ENCODE measurements around the gene LCP2.

The LCP2 gene

DNA sequence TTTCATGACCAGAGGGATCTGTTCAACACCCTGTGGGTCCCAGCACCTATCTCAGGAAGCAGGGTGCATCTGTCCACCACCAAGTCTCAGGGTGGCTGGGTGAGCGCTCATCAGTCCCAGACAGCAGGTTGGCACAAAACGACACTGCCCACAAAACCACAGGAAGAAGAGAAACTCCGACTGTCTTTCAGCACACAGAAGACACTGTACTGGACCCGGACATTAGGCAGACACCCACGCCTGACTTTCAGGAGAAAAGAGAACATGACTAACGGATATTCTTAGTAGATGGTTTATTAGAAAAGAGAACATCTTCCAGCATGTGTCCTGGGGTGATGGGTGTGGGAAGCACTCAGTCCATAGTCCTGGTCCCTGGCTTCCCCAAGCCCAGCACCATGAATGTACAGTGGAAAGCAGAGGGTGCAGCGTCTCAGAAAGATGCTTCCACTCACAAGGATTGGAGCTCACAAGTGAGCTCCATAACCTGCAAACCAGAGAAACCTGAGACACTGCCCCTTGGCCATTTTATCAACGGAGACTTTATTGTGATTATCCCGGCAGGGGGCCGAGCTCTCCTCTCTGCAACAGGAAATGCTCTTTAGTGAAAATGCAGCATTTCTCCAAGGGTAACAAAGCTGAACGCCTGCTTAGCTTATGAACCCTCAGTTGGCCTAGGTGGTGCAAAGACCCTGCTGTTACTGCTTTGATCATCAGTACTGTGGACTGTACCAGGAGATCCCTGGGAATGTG, 35.8 kb upstream of the LCP2 start:
- TF ChIP-seq, protein P1, sequence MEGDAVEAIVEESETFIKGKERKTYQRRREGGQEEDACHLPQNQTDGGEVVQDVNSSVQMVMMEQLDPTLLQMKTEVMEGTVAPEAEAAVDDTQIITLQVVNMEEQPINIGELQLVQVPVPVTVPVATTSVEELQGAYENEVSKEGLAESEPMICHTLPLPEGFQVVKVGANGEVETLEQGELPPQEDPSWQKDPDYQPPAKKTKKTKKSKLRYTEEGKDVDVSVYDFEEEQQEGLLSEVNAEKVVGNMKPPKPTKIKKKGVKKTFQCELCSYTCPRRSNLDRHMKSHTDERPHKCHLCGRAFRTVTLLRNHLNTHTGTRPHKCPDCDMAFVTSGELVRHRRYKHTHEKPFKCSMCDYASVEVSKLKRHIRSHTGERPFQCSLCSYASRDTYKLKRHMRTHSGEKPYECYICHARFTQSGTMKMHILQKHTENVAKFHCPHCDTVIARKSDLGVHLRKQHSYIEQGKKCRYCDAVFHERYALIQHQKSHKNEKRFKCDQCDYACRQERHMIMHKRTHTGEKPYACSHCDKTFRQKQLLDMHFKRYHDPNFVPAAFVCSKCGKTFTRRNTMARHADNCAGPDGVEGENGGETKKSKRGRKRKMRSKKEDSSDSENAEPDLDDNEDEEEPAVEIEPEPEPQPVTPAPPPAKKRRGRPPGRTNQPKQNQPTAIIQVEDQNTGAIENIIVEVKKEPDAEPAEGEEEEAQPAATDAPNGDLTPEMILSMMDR (conservative IDR thresholded peaks at IDR 0.05; ENCODE audit: low read depth, low read length), result no peak
- DNase-seq (ENCODE audit: low read depth), result no peak
- H3K4me3 ChIP-seq (ENCODE audit: low read length), result no peak overlapping the region

DNA sequence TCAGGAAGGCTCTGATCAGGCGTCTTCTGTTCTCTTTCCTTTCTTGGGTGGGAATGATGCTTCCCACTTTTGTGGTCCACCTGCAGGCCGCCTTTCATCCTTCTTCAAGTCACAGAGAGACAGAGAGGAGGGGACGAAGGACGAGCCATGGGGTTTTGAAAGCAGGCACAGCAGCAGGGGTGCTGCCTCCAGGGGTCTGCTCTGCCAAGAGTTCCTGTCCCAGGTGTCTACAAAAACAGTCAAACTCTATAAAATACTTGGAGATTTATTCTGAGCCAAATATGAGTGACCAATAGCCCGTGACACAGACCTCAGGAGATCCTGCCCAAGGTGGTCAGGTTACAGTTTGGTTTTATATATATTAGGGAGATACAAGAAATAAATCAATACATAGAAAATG, 34.5 kb upstream of the LCP2 start:
- H3K4me3 ChIP-seq (ENCODE audit: low read length), result no peak overlapping the region
- DNase-seq (ENCODE audit: low read depth), result no peak
- TF ChIP-seq, protein P1 (conservative IDR thresholded peaks at IDR 0.05; ENCODE audit: low read depth, low read length), result no peak

DNA sequence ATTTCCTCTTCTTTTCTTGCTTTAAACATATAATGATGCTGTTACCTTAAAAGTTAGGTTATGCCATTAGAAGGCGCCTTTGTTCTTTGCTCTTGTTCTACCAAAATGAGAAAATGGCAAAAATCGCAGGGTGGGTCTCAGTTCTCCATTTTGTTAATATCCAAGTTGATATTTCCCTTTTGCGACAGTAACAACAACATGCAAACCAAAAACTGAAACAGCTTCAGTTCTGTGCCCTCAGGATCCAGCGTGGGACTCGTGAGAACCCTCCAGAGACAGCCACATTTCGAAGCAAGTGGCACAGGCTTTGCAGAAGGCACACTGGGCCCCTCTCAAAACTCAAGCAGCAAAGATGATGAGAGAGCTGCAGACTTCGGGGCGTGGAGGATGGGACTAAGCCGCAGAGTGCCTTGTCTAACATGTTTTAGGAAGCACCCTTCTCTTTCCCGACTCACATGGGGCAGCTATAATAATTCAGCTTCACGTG, 33.0 kb upstream of the LCP2 start:
- TF ChIP-seq, protein P1 (conservative IDR thresholded peaks at IDR 0.05; ENCODE audit: low read depth, low read length), result no peak
- H3K4me3 ChIP-seq (ENCODE audit: low read length), result no peak overlapping the region
- no peak for DNase-seq (ENCODE audit: low read depth)

DNA sequence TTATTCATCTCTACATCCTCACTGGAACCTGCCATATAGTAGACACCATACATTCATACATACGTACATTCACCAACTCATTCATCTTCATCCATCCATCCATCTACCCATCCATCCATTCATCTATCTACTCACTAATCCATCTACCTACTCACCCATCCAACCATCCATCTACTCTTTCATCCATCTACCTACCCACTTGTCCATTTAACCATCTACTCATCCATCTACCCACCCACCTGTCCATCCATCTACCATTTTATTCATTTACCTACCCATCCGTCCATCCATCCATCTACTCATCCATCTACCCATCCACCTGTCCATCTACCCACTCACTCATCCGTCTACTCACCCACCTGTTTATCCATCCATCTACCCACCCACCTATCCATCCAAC, 31.9 kb upstream of the LCP2 start:
- DNase-seq (ENCODE audit: low read depth), result no peak
- H3K4me3 ChIP-seq (ENCODE audit: low read length), result no peak overlapping the region
- TF ChIP-seq, protein P1 (conservative IDR thresholded peaks at IDR 0.05; ENCODE audit: low read depth, low read length), result no peak

DNA sequence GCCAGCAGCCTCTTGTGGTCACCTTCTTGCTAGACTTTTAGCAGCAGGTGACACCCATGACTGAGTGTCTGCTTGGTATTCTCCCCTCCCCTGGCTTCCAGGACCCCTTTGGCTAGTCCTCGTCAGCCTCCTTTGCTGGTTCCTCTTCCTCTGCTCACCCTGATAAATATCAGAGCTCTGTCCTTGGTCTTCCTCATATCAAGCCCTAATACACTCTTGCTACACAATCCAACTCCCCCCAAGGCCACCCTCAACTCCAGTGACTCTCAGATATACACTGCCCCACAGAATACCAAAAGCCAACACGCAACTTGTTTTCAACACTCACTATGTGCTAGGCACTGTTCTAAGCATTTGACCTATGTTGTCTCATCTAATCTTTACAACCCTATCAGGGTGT, 30.3 kb upstream of the LCP2 start:
- no peak overlapping the region for H3K4me3 ChIP-seq (ENCODE audit: low read length)
- TF ChIP-seq, protein P1 (conservative IDR thresholded peaks at IDR 0.05; ENCODE audit: low read depth, low read length), result no peak
- no peak for DNase-seq (ENCODE audit: low read depth)

DNA sequence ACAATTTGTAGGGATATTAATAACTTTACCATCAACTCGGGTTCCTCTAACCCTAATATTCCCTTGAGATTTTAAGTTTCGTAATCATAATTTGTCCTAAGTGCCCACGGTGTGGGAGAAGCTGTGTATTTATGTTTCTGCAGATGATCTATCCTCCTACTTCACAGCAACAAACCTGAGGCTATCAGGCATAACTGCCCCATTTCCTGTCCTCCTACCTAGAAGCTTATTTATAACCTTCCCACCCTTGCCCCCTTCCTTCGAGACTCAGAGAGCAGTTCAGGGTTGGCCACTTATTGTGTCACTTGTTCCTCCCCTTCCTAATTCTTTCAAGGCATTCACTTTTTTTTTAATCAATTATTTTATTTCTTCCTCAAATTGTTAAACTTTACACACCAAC, 29.6 kb upstream of the LCP2 start:
- TF ChIP-seq, protein P1 (conservative IDR thresholded peaks at IDR 0.05; ENCODE audit: low read depth, low read length), result no peak

DNA sequence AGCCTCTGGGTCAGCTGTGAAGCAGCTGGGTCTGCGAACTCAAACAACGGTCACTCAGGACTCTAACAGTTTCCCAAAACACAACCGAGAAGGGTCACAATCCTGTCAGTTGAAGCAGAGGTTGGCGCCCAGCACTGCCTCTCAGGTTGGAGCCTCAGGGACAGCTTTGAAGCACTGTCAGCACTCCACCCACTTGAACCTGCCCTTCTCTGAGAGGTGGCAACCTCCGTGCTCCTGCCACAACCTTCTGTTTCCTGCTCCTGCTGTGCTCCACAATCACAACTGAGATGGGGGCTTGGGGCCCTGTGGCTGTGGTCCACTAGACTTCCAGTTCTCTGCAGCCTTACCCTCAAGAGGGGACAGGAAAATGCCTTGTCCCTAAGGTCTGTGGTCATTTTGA, 21.7 kb upstream of the LCP2 start:
- TF ChIP-seq, protein P1 (conservative IDR thresholded peaks at IDR 0.05; ENCODE audit: low read depth, low read length), result no peak
- DNase-seq (ENCODE audit: low read depth), result no peak
- no peak overlapping the region for H3K4me3 ChIP-seq (ENCODE audit: low read length)

More for the DNA sequence above, 29.6 kb upstream of the LCP2 start:
- no peak overlapping the region for H3K4me3 ChIP-seq (ENCODE audit: low read length)
- DNase-seq (ENCODE audit: low read depth), result no peak

Measured in retinal pigment epithelial cell (primary cell).